ENCODE measurements around the gene MYO7A. TPM values are rescaled to one million over a fixed set of nuclear protein-coding genes. Genes with fewer than 3 reads are reported as not detected.

MYO7A gene
- total and polyA plus RNA-seq, 2 experiments from 2014 or later = 1.8 to 5.4 TPM

DNA sequence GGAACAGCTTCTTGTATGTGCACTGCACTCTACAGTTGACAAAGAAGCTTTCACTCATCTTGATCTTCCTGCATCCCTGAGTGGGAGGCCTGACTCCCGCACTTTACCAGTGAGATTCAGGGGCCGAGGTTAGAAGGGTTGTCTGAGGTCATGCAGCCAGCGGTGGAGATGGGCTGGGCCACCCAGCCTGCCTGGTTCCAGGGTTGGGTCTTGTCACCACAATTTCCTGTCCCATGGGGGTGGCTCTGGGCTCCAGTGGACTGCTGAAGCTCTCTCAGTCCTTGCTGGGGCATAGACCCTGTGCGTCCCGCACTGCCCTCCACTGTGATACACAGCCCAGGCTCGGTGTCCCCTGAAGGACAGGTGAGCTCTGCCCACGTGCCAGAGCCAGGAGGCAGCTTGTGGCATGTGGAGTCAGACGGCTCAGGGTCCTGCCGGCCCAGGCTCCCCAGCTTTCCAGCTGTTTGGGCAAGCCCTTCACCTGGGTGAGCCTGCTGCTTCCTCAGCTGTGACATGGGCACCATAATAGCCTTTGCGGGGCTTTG is 6.9 kb upstream of the MYO7A start (continued):
- TF ChIP-seq, protein P1, sequence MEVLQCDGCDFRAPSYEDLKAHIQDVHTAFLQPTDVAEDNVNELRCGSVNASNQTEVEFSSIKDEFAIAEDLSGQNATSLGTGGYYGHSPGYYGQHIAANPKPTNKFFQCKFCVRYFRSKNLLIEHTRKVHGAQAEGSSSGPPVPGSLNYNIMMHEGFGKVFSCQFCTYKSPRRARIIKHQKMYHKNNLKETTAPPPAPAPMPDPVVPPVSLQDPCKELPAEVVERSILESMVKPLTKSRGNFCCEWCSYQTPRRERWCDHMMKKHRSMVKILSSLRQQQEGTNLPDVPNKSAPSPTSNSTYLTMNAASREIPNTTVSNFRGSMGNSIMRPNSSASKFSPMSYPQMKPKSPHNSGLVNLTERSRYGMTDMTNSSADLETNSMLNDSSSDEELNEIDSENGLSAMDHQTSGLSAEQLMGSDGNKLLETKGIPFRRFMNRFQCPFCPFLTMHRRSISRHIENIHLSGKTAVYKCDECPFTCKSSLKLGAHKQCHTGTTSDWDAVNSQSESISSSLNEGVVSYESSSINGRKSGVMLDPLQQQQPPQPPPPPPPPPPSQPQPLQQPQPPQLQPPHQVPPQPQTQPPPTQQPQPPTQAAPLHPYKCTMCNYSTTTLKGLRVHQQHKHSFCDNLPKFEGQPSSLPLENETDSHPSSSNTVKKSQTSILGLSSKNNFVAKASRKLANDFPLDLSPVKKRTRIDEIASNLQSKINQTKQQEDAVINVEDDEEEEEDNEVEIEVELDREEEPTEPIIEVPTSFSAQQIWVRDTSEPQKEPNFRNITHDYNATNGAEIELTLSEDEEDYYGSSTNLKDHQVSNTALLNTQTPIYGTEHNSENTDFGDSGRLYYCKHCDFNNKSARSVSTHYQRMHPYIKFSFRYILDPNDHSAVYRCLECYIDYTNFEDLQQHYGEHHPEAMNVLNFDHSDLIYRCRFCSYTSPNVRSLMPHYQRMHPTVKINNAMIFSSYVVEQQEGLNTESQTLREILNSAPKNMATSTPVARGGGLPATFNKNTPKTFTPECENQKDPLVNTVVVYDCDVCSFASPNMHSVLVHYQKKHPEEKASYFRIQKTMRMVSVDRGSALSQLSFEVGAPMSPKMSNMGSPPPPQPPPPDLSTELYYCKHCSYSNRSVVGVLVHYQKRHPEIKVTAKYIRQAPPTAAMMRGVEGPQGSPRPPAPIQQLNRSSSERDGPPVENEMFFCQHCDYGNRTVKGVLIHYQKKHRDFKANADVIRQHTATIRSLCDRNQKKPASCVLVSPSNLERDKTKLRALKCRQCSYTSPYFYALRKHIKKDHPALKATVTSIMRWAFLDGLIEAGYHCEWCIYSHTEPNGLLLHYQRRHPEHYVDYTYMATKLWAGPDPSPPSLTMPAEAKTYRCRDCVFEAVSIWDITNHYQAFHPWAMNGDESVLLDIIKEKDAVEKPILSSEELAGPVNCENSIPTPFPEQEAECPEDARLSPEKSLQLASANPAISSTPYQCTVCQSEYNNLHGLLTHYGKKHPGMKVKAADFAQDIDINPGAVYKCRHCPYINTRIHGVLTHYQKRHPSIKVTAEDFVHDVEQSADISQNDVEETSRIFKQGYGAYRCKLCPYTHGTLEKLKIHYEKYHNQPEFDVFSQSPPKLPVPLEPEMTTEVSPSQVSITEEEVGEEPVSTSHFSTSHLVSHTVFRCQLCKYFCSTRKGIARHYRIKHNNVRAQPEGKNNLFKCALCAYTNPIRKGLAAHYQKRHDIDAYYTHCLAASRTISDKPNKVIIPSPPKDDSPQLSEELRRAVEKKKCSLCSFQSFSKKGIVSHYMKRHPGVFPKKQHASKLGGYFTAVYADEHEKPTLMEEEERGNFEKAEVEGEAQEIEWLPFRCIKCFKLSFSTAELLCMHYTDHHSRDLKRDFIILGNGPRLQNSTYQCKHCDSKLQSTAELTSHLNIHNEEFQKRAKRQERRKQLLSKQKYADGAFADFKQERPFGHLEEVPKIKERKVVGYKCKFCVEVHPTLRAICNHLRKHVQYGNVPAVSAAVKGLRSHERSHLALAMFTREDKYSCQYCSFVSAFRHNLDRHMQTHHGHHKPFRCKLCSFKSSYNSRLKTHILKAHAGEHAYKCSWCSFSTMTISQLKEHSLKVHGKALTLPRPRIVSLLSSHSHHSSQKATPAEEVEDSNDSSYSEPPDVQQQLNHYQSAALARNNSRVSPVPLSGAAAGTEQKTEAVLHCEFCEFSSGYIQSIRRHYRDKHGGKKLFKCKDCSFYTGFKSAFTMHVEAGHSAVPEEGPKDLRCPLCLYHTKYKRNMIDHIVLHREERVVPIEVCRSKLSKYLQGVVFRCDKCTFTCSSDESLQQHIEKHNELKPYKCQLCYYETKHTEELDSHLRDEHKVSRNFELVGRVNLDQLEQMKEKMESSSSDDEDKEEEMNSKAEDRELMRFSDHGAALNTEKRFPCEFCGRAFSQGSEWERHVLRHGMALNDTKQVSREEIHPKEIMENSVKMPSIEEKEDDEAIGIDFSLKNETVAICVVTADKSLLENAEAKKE (CRISPR knock-in tag; IDR thresholded peaks at IDR 0.05) = no peak
- TF ChIP-seq, protein P2, sequence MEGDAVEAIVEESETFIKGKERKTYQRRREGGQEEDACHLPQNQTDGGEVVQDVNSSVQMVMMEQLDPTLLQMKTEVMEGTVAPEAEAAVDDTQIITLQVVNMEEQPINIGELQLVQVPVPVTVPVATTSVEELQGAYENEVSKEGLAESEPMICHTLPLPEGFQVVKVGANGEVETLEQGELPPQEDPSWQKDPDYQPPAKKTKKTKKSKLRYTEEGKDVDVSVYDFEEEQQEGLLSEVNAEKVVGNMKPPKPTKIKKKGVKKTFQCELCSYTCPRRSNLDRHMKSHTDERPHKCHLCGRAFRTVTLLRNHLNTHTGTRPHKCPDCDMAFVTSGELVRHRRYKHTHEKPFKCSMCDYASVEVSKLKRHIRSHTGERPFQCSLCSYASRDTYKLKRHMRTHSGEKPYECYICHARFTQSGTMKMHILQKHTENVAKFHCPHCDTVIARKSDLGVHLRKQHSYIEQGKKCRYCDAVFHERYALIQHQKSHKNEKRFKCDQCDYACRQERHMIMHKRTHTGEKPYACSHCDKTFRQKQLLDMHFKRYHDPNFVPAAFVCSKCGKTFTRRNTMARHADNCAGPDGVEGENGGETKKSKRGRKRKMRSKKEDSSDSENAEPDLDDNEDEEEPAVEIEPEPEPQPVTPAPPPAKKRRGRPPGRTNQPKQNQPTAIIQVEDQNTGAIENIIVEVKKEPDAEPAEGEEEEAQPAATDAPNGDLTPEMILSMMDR (conservative IDR thresholded peaks at IDR 0.05; ENCODE audit: low read depth in 2 of 2) = no peak

DNA sequence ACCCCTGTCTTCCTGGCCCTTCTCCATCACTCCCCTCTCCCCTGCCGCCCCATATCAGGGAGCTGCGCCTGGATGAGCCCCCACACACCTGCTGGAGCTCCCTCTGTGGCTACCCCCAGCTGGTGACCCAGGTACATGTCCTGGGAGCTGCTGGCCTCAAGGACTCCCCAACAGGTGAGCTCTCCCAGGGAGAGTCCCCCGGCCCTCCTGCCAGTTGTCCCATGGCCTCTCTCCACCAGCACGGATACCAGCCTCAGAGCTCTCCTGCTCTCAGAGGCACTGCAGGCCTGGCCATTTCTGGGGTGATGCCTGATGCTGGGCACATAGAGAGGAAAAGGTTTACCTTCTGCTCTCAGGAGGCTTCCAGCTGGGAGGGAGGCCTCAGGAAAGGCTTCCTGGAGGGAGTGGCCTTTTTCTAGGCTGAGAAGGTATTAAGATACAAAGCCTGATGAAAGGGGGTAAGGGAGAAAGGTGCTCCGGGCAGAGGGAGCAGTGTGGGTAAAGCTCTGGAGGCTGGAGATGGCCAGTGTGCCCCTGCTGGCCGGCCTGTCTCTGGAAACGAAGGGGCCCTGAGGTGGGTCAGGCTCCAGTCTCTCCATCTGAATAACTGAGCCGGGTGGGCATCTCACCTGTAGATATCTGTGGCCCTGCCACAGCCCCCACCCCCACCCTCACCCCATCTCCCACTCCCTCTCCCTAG is 6.0 kb upstream of the MYO7A start:
- H3K9me3 Mint-ChIP-seq = no peaks in the 10 kb centered on the region
- TF ChIP-seq STAT1 (IDR thresholded peaks at IDR 0.05; ENCODE audit: unreplicated experiment) (no peak), JUNB (IDR thresholded peaks at IDR 0.05; ENCODE audit: unreplicated experiment) (no peak), NANOG (IDR thresholded peaks at IDR 0.05; ENCODE audit: borderline replicate concordance) (no peak), POLR2AphosphoS5 (IDR thresholded peaks at IDR 0.05; ENCODE audit: low read depth) (no peak)
- TF ChIP-seq, protein P3, sequence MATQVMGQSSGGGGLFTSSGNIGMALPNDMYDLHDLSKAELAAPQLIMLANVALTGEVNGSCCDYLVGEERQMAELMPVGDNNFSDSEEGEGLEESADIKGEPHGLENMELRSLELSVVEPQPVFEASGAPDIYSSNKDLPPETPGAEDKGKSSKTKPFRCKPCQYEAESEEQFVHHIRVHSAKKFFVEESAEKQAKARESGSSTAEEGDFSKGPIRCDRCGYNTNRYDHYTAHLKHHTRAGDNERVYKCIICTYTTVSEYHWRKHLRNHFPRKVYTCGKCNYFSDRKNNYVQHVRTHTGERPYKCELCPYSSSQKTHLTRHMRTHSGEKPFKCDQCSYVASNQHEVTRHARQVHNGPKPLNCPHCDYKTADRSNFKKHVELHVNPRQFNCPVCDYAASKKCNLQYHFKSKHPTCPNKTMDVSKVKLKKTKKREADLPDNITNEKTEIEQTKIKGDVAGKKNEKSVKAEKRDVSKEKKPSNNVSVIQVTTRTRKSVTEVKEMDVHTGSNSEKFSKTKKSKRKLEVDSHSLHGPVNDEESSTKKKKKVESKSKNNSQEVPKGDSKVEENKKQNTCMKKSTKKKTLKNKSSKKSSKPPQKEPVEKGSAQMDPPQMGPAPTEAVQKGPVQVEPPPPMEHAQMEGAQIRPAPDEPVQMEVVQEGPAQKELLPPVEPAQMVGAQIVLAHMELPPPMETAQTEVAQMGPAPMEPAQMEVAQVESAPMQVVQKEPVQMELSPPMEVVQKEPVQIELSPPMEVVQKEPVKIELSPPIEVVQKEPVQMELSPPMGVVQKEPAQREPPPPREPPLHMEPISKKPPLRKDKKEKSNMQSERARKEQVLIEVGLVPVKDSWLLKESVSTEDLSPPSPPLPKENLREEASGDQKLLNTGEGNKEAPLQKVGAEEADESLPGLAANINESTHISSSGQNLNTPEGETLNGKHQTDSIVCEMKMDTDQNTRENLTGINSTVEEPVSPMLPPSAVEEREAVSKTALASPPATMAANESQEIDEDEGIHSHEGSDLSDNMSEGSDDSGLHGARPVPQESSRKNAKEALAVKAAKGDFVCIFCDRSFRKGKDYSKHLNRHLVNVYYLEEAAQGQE (IDR thresholded peaks at IDR 0.05; ENCODE audit: unreplicated experiment) = no peak
- TF ChIP-seq, protein P2 (conservative IDR thresholded peaks at IDR 0.05; ENCODE audit: low read depth in 2 of 2) = no peak
- TF ChIP-seq, protein P4, sequence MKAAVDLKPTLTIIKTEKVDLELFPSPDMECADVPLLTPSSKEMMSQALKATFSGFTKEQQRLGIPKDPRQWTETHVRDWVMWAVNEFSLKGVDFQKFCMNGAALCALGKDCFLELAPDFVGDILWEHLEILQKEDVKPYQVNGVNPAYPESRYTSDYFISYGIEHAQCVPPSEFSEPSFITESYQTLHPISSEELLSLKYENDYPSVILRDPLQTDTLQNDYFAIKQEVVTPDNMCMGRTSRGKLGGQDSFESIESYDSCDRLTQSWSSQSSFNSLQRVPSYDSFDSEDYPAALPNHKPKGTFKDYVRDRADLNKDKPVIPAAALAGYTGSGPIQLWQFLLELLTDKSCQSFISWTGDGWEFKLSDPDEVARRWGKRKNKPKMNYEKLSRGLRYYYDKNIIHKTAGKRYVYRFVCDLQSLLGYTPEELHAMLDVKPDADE (IDR thresholded peaks at IDR 0.05) = no peak

More for the DNA sequence above, 6.0 kb upstream of the MYO7A start:
- Histone ChIP-seq H3K4me1 (ENCODE audit: insufficient read depth) (no peaks in the 10 kb centered on the region; the same call in 1 of the 2 replicates), H3K9me2 (ENCODE audit: insufficient read depth) (no peaks in the 10 kb centered on the region), H4K20me1 (replicated peaks; ENCODE audit: insufficient read depth) (no peaks in the 10 kb centered on the region; the same call in 1 of the 2 replicates), H3K4me3 (no peak overlapping the region), H3K36me3 (ENCODE audit: insufficient read depth) (no peaks in the 10 kb centered on the region), H2AFZ (no peak overlapping the region), H3K79me2 (replicated peaks; ENCODE audit: insufficient read depth) (no peaks in the 10 kb centered on the region), H3K27me3 (ENCODE audit: insufficient read depth) (no peaks in the 10 kb centered on the region), H3F3A (replicated peaks; ENCODE audit: low read depth) (no peaks in the 10 kb centered on the region), H3K4me2 (no peak overlapping the region), H3K27ac (ENCODE audit: low read depth) (no peak overlapping the region)
- no peak for ATAC-seq
- H3K4me3 Mint-ChIP-seq = no peak overlapping the region
- H3K27me3 Mint-ChIP-seq (ENCODE audit: insufficient read depth, low read depth, poor library complexity) = peaks cover 13% of the 10 kb centered on the region
- peaks cover 8% of the 10 kb centered on the region; the same call in 2 of the 3 replicates for H3K4me1 Mint-ChIP-seq
- H3K27ac Mint-ChIP-seq = no peak overlapping the region
- no peak for DNase-seq (ENCODE audit: low spot score)
- peaks cover 5% of the 10 kb centered on the region; the same call in 1 of the 3 replicates for H3K36me3 Mint-ChIP-seq (ENCODE audit: low read depth)
